GM23338 (cell line): Measurements from ENCODE around the gene BLM. TPM values are rescaled to one million over a fixed set of nuclear protein-coding genes. Genes with fewer than 3 reads are reported as not detected.
A peak's percentile ranks its signal among the peaks of the same experiment; 100 is the strongest.

Experiments
- ATAC-seq: fragments of 200-7000 bp; cut with Tn5 transposase; 3 replicates; pipeline ENCODE4 v1.9.1; 2020
- DNase-seq: peaks from one replicate; pipeline ENCODE4 v3.0.0-alpha.2; 2015; ENCODE audit warnings: low spot score
- H2AFZ ChIP-seq: fragments of 200-600 bp; sonication (generic); 2 replicates; pipeline ENCODE4 v1.8.0; 2016; ENCODE audit warnings: antibody characterized with exemption, mild to moderate bottlenecking, moderate library complexity
- H3F3A ChIP-seq: fragments of 200-600 bp; sonication (generic); replicated peaks from 2 replicates; pipeline ENCODE4 v1.8.0; 2017; ENCODE audit warnings: antibody characterized with exemption, mixed run types, low read depth
- H3K27ac ChIP-seq: fragments of 200-600 bp; sonication (generic); 2 replicates; pipeline ENCODE4 v1.6.1; 2016; ENCODE audit warnings: low read depth
- H3K27me3 ChIP-seq: fragments of 200-600 bp; sonication (generic); 2 replicates; pipeline ENCODE4 v1.8.0; 2016; ENCODE audit warnings: mild to moderate bottlenecking, mixed run types, moderate library complexity; ENCODE audit not compliant: insufficient read depth
- H3K36me3 ChIP-seq: fragments of 200-600 bp; sonication (generic); 2 replicates; pipeline ENCODE4 v1.8.0; 2016; ENCODE audit warnings: mild to moderate bottlenecking; ENCODE audit not compliant: insufficient read depth
- H3K4me1 ChIP-seq: fragments of 200-600 bp; sonication (generic); 2 replicates; pipeline ENCODE4 v1.8.0; 2016; ENCODE audit warnings: mild to moderate bottlenecking, moderate library complexity; ENCODE audit not compliant: insufficient read depth
- H3K4me2 ChIP-seq: fragments of 200-600 bp; sonication (generic); 2 replicates; pipeline ENCODE4 v1.7.1; 2017; ENCODE audit warnings: mixed run types
- H3K4me3 ChIP-seq: fragments of 200-600 bp; sonication (generic); 2 replicates; pipeline ENCODE4 v1.6.1; 2016; ENCODE audit warnings: mixed run types
- H3K79me2 ChIP-seq: fragments of 200-600 bp; sonication (generic); replicated peaks from 2 replicates; pipeline ENCODE4 v1.8.0; 2017; ENCODE audit warnings: mild to moderate bottlenecking; ENCODE audit not compliant: insufficient read depth
- H3K9me2 ChIP-seq: fragments of 200-600 bp; sonication (generic); 2 replicates; pipeline ENCODE4 v1.8.0; 2017; ENCODE audit not compliant: insufficient read depth
- H4K20me1 ChIP-seq: fragments of 200-600 bp; sonication (generic); replicated peaks from 2 replicates; pipeline ENCODE4 v1.8.0; 2017; ENCODE audit warnings: mild to moderate bottlenecking; ENCODE audit not compliant: insufficient read depth
- H3K27ac Mint-ChIP-seq: 2 replicates; pipeline ENCODE4 v1.8.0; 2020; ENCODE audit warnings: inconsistent platforms, mild to moderate bottlenecking, moderate library complexity, mixed read lengths
- H3K27me3 Mint-ChIP-seq: 3 replicates; pipeline ENCODE4 v1.8.0; 2022; ENCODE audit warnings: low read depth, mild to moderate bottlenecking, moderate library complexity, mixed read lengths, inconsistent platforms; ENCODE audit not compliant: insufficient read depth, poor library complexity
- H3K36me3 Mint-ChIP-seq: 3 replicates; pipeline ENCODE4 v1.8.0; 2021; ENCODE audit warnings: low read depth, mild to moderate bottlenecking, inconsistent platforms, moderate library complexity, mixed read lengths
- H3K4me1 Mint-ChIP-seq: 3 replicates; pipeline ENCODE4 v1.8.0; 2020; ENCODE audit warnings: mild to moderate bottlenecking, inconsistent platforms, mixed read lengths
- H3K4me3 Mint-ChIP-seq: 3 replicates; pipeline ENCODE4 v1.8.0; 2021; ENCODE audit warnings: moderate library complexity, mild to moderate bottlenecking, inconsistent platforms, mixed read lengths
- H3K9me3 Mint-ChIP-seq: 3 replicates; pipeline ENCODE4 v1.8.0; 2020; ENCODE audit warnings: moderate library complexity, mild to moderate bottlenecking, inconsistent platforms, mixed read lengths
- CREB1 ChIP-seq: fragments of 250-450 bp; sonication (Bioruptor Pico); IDR thresholded peaks from 2 replicates; pipeline ENCODE4 v1.5.0; 2020; ENCODE audit warnings: low read depth, mild to moderate bottlenecking, moderate library complexity
- ETS1 ChIP-seq: IDR thresholded peaks from 2 replicates; pipeline ENCODE4 v1.6.1; 2016; ENCODE audit warnings: antibody characterized with exemption
- EZH2 ChIP-seq: fragments of 200-600 bp; sonication (generic); IDR thresholded peaks from one replicate; pipeline ENCODE4 v1.8.0; 2017; ENCODE audit warnings: antibody characterized with exemption, mild to moderate bottlenecking, low read depth; ENCODE audit not compliant: unreplicated experiment
- EZH2phosphoT487 ChIP-seq: fragments of 200-600 bp; sonication (generic); IDR thresholded peaks from one replicate; pipeline ENCODE4 v1.8.1; 2018; ENCODE audit warnings: antibody characterized with exemption; ENCODE audit not compliant: unreplicated experiment
- JUNB ChIP-seq: IDR thresholded peaks from one replicate; pipeline ENCODE4 v1.6.1; 2016; ENCODE audit warnings: antibody characterized with exemption; ENCODE audit not compliant: unreplicated experiment
- NANOG ChIP-seq: IDR thresholded peaks from 2 replicates; pipeline ENCODE4 v1.6.1; 2016; ENCODE audit warnings: antibody characterized with exemption, borderline replicate concordance
- POLR2AphosphoS5 ChIP-seq: IDR thresholded peaks from 2 replicates; pipeline ENCODE4 v1.6.1; 2016; ENCODE audit warnings: antibody characterized with exemption, low read depth
- REST ChIP-seq: IDR thresholded peaks from one replicate; pipeline ENCODE4 v1.6.1; 2018; ENCODE audit warnings: antibody characterized with exemption; ENCODE audit not compliant: unreplicated experiment
- STAT1 ChIP-seq: IDR thresholded peaks from one replicate; pipeline ENCODE4 v1.6.1; 2016; ENCODE audit warnings: antibody characterized with exemption; ENCODE audit not compliant: unreplicated experiment
- ZNF114 ChIP-seq: fragments of 250-450 bp; sonication (Bioruptor Pico); IDR thresholded peaks from 2 replicates; pipeline ENCODE4 v1.5.0; 2020; ENCODE audit warnings: mild to moderate bottlenecking, moderate library complexity
- ZNF331 ChIP-seq: fragments of 250-450 bp; sonication (Bioruptor Pico); IDR thresholded peaks from 2 replicates; pipeline ENCODE4 v1.5.0; 2020; ENCODE audit warnings: low read depth, mild to moderate bottlenecking, moderate library complexity
- polyA plus RNA-seq: library from polyadenylated mRNA; unstranded; fragments of >200 nt; fragmentation: Nextera tagmentation; extraction: Ambion mirVana; gene quantifications from 2 replicates; pipeline ENCODE4 v1.2.1, GENCODE V29; 2016
- total RNA-seq: library from RNA; depleted of rRNA; stranded (reverse); fragments of >200 nt; shearing (Covaris generic); gene quantifications from 2 replicates; pipeline ENCODE4 v1.2.3, GENCODE V29; 2014
- TF ChIP-seq, protein P1 (sequence below): fragments of 250-450 bp; sonication (Bioruptor Pico); IDR thresholded peaks from 2 replicates; pipeline ENCODE4 v1.5.0; 2020; ENCODE audit warnings: mild to moderate bottlenecking, moderate library complexity
- TF ChIP-seq, protein P2 (sequence below), 2 experiments: fragments of 200-600 bp in 1 of 2; sonication (generic) in 1 of 2; conservative IDR thresholded peaks; 2 replicates each; pipeline versions ENCODE4 v1.5.1 to v1.6.1; 2016 to 2017; ENCODE audit warnings: antibody characterized with exemption in 2 of 2, low read depth in 2 of 2, mild to moderate bottlenecking in 2 of 2, moderate library complexity in 1 of 2

Gene BLM
- total and polyA plus RNA-seq, 2 experiments from 2014 or later: 43.1 to 43.3 TPM

DNA sequence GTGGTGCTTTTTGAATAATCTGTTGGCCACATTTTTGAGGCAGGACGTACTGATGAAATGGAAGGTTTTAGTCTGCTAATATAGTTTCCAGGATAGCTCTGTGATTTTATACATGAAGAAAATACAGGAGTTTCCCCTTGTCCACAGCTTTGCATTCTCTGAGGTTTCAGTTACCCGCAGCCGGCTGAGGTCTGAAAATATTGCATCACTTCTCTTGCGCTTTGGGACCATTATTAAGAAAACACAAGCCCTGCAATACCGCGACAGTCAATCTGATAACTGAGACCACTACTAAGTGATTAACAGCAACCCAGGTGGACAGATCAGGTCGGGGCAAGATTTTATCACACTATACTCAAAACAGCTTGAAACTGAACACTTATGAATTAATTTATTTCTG lies 33.0 kb downstream of the BLM start:
- H4K20me1 ChIP-seq: peaks cover 9% of the 10 kb centered on the region; the same call in 1 of the 2 replicates
- no peak overlapping the region for H2AFZ ChIP-seq
- DNase-seq: no peak
- peak overlapping the region; percentile 82; the same call in 1 of the 2 replicates for H3K27ac Mint-ChIP-seq
- H3K4me3 Mint-ChIP-seq: no peak overlapping the region
- no peak overlapping the region for H3K4me2 ChIP-seq
- TF ChIP-seq ZNF114 (CRISPR knock-in tag) (no peak), NANOG (no peak), POLR2AphosphoS5 (no peak), EZH2phosphoT487 (no peak), EZH2 (no peak), CREB1 (CRISPR knock-in tag) (no peak), JUNB (no peak), ZNF331 (CRISPR knock-in tag) (no peak), REST (no peak), STAT1 (no peak), ETS1 (no peak)
- TF ChIP-seq, protein P1, sequence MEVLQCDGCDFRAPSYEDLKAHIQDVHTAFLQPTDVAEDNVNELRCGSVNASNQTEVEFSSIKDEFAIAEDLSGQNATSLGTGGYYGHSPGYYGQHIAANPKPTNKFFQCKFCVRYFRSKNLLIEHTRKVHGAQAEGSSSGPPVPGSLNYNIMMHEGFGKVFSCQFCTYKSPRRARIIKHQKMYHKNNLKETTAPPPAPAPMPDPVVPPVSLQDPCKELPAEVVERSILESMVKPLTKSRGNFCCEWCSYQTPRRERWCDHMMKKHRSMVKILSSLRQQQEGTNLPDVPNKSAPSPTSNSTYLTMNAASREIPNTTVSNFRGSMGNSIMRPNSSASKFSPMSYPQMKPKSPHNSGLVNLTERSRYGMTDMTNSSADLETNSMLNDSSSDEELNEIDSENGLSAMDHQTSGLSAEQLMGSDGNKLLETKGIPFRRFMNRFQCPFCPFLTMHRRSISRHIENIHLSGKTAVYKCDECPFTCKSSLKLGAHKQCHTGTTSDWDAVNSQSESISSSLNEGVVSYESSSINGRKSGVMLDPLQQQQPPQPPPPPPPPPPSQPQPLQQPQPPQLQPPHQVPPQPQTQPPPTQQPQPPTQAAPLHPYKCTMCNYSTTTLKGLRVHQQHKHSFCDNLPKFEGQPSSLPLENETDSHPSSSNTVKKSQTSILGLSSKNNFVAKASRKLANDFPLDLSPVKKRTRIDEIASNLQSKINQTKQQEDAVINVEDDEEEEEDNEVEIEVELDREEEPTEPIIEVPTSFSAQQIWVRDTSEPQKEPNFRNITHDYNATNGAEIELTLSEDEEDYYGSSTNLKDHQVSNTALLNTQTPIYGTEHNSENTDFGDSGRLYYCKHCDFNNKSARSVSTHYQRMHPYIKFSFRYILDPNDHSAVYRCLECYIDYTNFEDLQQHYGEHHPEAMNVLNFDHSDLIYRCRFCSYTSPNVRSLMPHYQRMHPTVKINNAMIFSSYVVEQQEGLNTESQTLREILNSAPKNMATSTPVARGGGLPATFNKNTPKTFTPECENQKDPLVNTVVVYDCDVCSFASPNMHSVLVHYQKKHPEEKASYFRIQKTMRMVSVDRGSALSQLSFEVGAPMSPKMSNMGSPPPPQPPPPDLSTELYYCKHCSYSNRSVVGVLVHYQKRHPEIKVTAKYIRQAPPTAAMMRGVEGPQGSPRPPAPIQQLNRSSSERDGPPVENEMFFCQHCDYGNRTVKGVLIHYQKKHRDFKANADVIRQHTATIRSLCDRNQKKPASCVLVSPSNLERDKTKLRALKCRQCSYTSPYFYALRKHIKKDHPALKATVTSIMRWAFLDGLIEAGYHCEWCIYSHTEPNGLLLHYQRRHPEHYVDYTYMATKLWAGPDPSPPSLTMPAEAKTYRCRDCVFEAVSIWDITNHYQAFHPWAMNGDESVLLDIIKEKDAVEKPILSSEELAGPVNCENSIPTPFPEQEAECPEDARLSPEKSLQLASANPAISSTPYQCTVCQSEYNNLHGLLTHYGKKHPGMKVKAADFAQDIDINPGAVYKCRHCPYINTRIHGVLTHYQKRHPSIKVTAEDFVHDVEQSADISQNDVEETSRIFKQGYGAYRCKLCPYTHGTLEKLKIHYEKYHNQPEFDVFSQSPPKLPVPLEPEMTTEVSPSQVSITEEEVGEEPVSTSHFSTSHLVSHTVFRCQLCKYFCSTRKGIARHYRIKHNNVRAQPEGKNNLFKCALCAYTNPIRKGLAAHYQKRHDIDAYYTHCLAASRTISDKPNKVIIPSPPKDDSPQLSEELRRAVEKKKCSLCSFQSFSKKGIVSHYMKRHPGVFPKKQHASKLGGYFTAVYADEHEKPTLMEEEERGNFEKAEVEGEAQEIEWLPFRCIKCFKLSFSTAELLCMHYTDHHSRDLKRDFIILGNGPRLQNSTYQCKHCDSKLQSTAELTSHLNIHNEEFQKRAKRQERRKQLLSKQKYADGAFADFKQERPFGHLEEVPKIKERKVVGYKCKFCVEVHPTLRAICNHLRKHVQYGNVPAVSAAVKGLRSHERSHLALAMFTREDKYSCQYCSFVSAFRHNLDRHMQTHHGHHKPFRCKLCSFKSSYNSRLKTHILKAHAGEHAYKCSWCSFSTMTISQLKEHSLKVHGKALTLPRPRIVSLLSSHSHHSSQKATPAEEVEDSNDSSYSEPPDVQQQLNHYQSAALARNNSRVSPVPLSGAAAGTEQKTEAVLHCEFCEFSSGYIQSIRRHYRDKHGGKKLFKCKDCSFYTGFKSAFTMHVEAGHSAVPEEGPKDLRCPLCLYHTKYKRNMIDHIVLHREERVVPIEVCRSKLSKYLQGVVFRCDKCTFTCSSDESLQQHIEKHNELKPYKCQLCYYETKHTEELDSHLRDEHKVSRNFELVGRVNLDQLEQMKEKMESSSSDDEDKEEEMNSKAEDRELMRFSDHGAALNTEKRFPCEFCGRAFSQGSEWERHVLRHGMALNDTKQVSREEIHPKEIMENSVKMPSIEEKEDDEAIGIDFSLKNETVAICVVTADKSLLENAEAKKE (CRISPR knock-in tag): no peak
- TF ChIP-seq, protein P2, sequence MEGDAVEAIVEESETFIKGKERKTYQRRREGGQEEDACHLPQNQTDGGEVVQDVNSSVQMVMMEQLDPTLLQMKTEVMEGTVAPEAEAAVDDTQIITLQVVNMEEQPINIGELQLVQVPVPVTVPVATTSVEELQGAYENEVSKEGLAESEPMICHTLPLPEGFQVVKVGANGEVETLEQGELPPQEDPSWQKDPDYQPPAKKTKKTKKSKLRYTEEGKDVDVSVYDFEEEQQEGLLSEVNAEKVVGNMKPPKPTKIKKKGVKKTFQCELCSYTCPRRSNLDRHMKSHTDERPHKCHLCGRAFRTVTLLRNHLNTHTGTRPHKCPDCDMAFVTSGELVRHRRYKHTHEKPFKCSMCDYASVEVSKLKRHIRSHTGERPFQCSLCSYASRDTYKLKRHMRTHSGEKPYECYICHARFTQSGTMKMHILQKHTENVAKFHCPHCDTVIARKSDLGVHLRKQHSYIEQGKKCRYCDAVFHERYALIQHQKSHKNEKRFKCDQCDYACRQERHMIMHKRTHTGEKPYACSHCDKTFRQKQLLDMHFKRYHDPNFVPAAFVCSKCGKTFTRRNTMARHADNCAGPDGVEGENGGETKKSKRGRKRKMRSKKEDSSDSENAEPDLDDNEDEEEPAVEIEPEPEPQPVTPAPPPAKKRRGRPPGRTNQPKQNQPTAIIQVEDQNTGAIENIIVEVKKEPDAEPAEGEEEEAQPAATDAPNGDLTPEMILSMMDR (conservative IDR thresholded peaks at IDR 0.05; ENCODE audit: low read depth in 2 of 2): no peak
- H3K9me3 Mint-ChIP-seq: no peaks in the 10 kb centered on the region
- peaks cover 34% of the 10 kb centered on the region; the same call in 2 of the 3 replicates for H3K36me3 Mint-ChIP-seq
- peaks cover 9% of the 10 kb centered on the region; the same call in 1 of the 2 replicates for H3K4me1 ChIP-seq
- no peak overlapping the region for H3K4me3 ChIP-seq
- ATAC-seq: no peak
- H3K9me2 ChIP-seq: no peaks in the 10 kb centered on the region
- H3K4me1 Mint-ChIP-seq: peaks cover 16% of the 10 kb centered on the region; the same call in 2 of the 3 replicates
- no peak overlapping the region for H3K27ac ChIP-seq
- no peaks in the 10 kb centered on the region for H3K27me3 Mint-ChIP-seq
- H3K36me3 ChIP-seq: peaks cover 16% of the 10 kb centered on the region; the same call in 1 of the 2 replicates
- no peaks in the 10 kb centered on the region for H3F3A ChIP-seq
- peaks cover 25% of the 10 kb centered on the region for H3K79me2 ChIP-seq
- no peaks in the 10 kb centered on the region for H3K27me3 ChIP-seq
